GM23248 (cell line): Measurements from ENCODE around the gene KPNA2.
"Not testable (repeated sequence)": the region's sequence is repeated elsewhere in the genome, so short reads cannot be mapped to it uniquely, and the experiment has no call there.

Experiments used
- EZH2 ChIP-seq: fragments of 200-600 bp; sonication (generic); IDR thresholded peaks from 2 replicates; pipeline ENCODE4 v1.6.1; 2018; ENCODE audit warnings: antibody characterized with exemption, mild to moderate bottlenecking; ENCODE audit not compliant: insufficient read depth, poor library complexity, severe bottlenecking
- EZH2phosphoT487 ChIP-seq: fragments of 200-600 bp; sonication (generic); IDR thresholded peaks from 2 replicates; pipeline ENCODE4 v1.6.1; 2018; ENCODE audit warnings: antibody characterized with exemption, moderate library complexity, mild to moderate bottlenecking, low read depth; ENCODE audit not compliant: insufficient read depth

GRCh38 chr17:68070582-68071444, 35.3 kb downstream of the KPNA2 start:
- not testable (repeated sequence) for TF ChIP-seq EZH2, EZH2phosphoT487
